PFSK-1 (cell line): ENCODE measurements around the gene STARD5.

Experiments used
- FOXP2 ChIP-seq: optimal IDR thresholded peaks from 2 replicates; pipeline ENCODE3; 2011; ENCODE audit warnings: borderline replicate concordance, control low read depth, inconsistent platforms; ENCODE audit not compliant: insufficient read depth; ENCODE audit errors: extremely low read length, extremely low read depth
- POLR2AphosphoS5 ChIP-seq: IDR thresholded peaks from 2 replicates; pipeline ENCODE4 v1.6.1; 2012; ENCODE audit warnings: low read depth, mild to moderate bottlenecking, control low read depth, low read length, moderate library complexity
- SIN3A ChIP-seq: IDR thresholded peaks from 2 replicates; pipeline ENCODE4 v1.6.1; 2012; ENCODE audit warnings: mild to moderate bottlenecking, low read length, moderate library complexity, borderline replicate concordance; ENCODE audit not compliant: insufficient read depth
- TAF1 ChIP-seq: IDR thresholded peaks from 2 replicates; pipeline ENCODE4 v1.6.1; 2012; ENCODE audit warnings: low read length, control low read depth, borderline replicate concordance; ENCODE audit not compliant: insufficient read depth

DNA sequence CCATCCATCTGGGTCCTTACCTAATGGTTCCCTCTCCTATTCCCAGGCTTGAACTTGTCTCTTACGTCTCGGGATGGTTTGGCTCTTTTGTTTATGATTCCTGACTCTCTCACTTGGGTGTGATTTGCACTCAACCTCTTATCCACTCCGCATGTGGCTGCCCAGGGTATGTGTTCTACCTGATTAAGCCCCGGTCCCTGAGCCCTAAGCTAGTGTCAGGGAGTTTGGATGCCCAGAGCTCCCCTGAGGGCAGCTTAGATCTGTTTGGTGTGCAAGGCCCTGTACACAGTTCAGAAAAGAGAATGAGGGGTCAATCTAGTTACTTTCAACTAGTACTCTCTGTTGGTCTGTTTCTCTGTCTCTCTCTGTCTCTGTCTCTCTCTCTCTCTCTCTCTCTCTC is 15.9 kb upstream of the STARD5 start:
- TF ChIP-seq FOXP2 (no peak), POLR2AphosphoS5 (no peak), TAF1 (no peak), SIN3A (no peak)
